Activated CD4-positive, alpha-beta T cell treated with anti-CD3 and anti-CD28 coated beads for 4 hours (primary cell): Measurements from ENCODE around the gene ID3.

Experiments
- DNase-seq, 2 donors: peaks; one replicate each; pipeline ENCODE4 v3.0.0-alpha.2; 2020

ID3 gene

GRCh38 chr1:23564529-23565122 is 5.3 kb upstream of the ID3 start:
- no peak for DNase-seq

GRCh38 chr1:23563755-23564374 is 4.6 kb upstream of the ID3 start:
- no peak for DNase-seq

- DNase-seq: no peak
Measured at GRCh38 chr1:23563003-23563402, 3.7 kb upstream of the ID3 start.

DNA sequence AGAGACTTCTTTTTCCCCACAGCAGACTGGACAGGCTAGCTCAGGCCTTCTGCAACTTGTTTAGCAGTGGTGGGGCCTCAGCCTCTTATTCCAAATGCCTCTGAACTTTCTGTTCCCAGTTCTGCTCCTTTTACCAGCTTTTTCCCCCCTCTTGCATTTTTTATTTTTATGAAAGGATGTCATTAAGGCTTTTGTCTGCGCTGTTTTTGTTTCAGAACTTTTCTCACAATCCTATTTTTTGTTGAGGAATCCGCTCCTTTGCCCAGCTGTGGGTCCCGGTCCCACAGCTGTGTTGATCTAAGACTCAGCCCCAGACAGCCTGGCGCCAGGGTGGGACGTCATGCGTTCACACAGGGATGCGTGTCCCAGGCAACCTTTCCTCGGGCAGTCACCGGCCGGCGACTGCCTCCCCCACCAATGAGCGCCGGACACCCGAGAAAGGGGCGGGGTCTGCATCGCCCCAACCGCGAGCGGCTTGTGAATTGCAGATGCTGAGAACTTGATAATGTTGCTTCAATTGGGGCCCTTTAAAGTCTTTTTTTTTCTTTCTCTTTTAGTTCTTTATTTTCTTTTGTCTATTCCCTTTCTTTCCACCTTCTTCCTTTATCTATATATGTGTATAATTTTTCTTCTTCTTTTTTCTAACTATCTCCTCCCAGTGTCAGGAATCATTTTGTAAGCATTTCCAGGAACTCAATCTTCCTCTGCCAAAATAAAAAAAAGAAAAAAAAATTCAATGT is 3.0 kb upstream of the ID3 start:
- DNase-seq: no peak

DNA sequence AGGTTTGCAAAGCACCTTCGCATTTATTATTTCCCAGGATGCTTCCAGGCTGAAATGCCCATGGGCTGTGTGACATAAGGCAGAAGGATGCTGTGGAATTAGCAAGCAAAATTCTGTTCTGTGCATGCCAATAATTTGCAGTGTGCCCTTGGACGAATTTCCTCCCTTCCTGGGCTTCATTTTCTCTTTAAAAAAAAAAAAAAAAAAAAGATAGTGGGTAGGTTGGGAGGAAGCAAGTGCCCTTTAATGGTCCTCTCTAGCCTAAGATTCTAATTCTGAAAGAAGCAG is 2.5 kb upstream of the ID3 start:
- no peak for DNase-seq

DNA sequence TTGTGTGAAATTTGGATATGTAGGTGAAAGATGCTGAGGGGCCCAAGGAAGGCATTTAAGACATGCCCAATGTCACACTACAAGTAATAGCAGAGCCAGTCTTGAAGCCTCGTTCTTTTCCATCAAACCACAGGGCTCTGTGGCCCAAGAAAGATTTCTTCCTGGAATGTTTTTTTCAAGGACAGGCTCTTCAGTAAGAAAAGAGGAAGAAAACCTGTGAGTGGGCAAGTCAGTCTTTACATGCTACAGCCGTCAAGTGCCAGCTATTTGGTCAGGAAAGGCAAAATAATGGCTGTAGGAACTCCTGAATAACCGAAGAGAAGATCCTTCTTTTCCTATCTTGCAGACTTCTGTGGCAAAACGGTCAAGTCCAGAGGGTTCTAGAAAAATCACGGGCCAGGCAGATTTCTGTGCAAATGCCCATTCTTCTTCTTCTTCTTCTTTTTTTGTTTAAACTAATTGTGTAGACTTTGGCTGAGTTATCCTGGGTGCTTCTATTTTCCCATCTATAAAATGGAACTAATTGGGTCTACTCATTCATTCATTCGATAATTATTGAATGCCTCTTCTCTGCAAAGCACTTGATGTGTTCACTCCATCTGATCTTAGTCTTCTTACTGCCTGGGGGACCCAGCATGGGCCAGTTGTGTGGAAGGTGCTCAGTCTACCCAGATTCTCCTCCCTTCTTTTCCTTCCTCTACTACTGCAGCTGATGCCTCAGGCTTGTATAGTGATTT is 1.9 kb upstream of the ID3 start:
- no peak for DNase-seq

DNA sequence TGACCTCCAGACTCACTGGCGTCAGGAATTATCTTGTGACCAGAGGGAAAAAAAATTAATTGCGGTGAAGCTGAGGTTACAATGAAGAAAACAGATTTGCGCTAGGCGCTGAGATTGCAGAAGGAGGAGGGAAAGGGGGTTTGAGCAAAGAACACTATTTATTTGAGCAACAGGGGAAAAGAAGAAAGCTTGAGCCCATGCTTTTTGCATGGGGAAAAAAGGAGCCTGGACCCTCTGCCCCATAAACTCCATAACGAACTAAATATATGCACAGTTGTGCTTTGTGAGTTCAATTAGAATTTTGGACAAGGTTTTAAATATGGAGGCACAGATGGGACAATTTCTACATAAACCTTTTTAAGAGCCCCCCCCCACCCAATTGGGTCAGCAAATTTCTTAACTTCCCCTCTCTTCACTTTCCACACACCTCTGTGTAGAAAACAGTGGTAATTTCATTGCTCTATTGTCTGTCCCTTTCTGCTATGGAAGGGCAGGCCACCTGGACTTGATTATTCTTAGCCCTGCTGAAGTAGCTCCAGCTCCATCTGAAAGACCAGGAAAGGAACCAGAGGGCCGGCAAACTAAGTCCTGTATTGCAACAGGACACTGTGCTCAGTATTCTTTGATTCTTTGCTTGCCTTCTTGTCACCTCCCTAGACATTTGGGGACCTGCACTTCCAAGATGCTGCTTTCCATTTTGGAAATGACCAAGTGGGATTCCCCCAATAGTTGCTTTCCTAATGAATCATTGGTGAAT is 862 bp upstream of the ID3 start:
- no peak for DNase-seq

DNA sequence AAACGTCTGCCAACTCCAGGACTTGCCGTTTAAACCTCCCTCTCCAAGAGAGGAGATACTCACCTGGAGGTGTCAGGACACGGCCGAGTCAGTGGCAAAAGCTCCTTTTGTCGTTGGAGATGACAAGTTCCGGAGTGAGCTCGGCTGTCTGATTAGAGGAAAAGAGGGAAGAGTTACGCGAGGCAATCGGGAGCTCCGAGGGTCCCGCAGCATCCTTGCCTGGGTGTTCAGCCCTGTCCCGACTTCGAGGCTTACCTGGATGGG is 497 bp downstream of the ID3 start:
- DNase-seq: no peak

GRCh38 chr1:23558140-23558871 is 995 bp downstream of the ID3 start:
- DNase-seq: no peak

GRCh38 chr1:23557471-23558124 is 1.7 kb downstream of the ID3 start:
- no peak for DNase-seq

DNA sequence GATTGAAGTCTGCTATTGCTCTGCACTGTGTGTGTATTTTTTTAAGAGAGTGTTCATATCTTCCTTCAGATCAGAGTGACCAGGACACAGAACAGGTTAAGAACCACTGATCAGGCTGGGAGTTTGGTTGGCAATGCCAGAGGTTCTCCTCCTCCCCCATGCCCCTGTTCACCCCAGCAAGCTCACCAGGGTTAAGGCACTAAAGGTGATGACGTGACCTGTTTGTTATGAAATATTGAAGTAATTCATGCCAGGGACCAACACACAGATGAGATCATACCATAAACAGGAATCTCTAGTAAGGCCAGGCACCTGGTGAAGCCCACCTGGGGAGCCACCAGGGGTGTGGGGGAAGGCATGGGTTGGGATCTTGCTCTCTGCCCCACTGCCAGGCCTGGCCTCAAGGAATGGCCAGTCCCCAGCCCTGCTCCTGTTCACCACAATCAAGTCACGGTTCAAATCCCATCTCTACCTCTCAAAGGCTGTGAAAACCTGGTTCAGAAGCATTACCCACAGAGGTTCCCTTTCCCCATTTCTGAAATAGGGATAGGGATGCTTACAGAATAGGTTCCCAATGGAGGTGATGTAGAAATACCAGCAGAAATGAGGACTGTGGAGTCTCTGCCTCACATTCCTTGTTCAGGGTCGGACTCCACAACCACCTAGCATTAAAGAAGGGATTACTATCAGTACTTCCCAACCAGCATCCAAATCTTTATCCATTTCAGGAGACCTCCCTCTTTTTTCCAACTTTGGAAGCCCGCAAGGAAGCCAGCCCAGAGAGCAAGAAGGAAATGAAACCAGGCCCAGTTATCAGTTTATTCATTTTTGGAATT is 2.4 kb downstream of the ID3 start:
- DNase-seq: no peak

- DNase-seq: no peak
Measured at GRCh38 chr1:23555986-23556634, 3.2 kb downstream of the ID3 start.

DNA sequence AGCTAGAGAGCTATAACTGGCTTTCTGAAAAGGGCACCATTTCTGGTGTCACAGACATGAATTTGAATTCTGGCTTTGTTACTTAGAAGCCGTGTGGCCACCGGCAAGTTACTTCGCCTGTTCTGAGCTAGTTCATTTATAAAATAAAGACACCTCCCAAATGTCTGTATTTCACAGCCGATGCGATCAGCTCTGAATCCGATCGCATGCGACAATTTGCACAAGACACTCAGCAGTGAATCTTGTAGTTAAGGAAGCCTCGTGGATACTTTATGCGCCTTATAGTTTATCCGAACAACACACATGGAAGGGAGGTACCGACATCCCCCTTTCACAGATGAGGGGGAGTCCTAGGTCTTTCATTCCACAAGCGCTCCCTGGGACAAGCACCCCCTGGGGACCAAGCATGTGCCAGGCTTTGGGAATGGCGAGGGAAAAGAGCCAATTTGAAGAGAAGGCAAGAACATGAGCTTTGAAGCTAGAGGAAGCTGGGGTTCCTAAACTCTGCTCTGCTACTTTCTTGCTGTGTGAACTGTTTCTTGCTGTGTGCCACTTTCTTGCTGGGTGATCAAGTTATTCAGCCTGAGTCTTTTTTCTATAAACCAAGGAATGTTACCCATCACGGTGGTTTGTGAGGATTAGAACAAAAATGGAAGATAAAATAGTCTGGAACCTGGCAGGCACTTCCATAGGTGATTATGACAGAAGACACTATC is 3.9 kb downstream of the ID3 start:
- DNase-seq: no peak

DNA sequence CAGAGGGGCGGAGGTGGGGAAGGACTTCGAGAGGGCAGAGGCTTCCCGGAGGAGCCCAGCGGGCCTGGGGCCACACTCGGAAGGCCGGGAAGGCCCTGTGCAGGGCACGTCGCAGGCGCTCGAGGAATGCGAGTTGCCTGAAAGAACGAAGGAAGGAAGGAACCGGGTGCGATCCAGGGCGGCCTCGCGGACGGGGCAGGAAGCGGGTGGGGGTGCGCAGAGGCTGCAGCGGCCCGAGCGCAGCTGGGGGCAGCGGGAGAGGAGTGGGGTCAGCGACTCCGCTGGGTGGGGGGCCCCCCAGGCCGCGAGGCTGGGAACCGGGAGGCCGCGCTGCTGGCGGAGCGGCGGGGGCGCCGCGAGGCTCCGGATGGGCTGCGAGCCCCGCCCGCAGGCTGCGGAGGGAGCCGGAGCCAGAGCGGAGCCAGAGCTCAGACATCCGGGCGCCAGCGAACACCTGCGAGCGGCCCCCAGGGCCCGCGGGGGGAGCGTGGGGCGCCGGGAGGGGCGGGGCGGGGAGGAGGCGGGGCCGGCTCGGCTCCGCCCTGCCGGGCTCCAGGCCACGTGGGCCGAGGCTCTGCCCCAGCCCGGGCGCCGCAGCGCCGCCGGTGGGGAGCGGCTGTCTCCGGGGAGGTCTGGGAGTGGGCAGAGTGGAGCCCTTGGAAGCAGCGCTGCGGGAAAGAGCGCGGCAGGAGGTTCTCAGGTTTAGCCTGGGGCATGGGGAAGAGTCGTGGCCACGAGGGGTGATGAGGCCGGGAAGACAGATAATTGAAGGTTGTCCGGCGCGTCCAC is 4.6 kb downstream of the ID3 start:
- DNase-seq: peak; percentile 76 to 84

GRCh38 chr1:23554127-23554480 is 5.2 kb downstream of the ID3 start:
- DNase-seq: no peak

GRCh38 chr1:23553231-23554126 is 5.8 kb downstream of the ID3 start:
- DNase-seq: no peak

- DNase-seq: no peak
Measured at GRCh38 chr1:23551849-23552248, 7.5 kb downstream of the ID3 start.

DNA sequence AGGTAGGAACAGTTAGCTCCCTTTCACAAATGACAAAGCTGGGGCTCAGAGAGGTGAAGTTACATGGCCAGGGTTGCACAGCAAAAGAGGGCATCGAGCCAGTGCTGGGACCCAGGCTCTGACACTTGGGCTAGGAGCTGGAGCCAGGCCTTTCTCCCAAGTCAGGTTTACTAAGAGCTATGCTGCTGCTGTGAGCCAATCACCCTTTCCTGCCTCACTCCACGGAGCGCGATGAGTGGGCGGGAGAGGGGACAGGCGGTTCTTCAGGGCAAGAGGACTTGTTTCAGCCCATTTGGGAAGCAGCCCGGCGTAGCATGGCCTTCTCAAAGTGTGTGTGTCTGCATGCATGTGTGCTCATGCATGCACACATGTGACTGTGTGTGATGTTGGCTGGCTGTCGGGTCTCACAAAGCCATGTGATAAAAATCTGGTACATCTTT is 10.6 kb downstream of the ID3 start:
- no peak for DNase-seq
